Transverse colon (tissue), 4 donors: Measurements from ENCODE around the gene PLCB2. TPM values are rescaled to one million over a fixed set of nuclear protein-coding genes. Genes with fewer than 3 reads are reported as not detected.

Experiments used
- DNase-seq: peaks from one replicate; pipeline ENCODE4 v3.0.0-alpha.2; 2019
- H3K27ac ChIP-seq, 4 donors: fragments of 200-600 bp; sonication (generic); 2 replicates each; pipeline ENCODE4 v1.5.1; 2016 to 2018; ENCODE audit warnings: inconsistent platforms in 4 of 4
- H3K27me3 ChIP-seq: fragments of 200-600 bp; sonication (generic); 2 replicates; pipeline ENCODE4 v1.5.1; 2017; ENCODE audit warnings: inconsistent platforms
- H3K36me3 ChIP-seq, 4 donors: fragments of 200-600 bp; sonication (generic); 2 replicates each; pipeline ENCODE4 v1.5.1; 2017 to 2019; ENCODE audit warnings: inconsistent platforms in 4 of 4
- H3K4me1 ChIP-seq, 4 donors: fragments of 200-600 bp; sonication (generic); 2 replicates each; pipeline ENCODE4 v1.5.1; 2017 to 2020; ENCODE audit warnings: inconsistent platforms in 4 of 4
- H3K4me3 ChIP-seq, 4 donors: fragments of 200-600 bp; sonication (generic); 1 replicate in 1 of 4; 2 replicates in 3 of 4; pipeline versions ENCODE4 v1.5.1 to v1.6.1; 2017 to 2019; ENCODE audit warnings: inconsistent platforms in 4 of 4
- H3K9me3 ChIP-seq, 2 donors: fragments of 200-600 bp; sonication (generic); 2 replicates each; pipeline ENCODE4 v1.5.1; 2017 to 2019; ENCODE audit warnings: inconsistent platforms in 2 of 2
- CTCF ChIP-seq, 5 experiments: fragments of 200-600 bp in 3 of 5; fragments of 450-650 bp in 2 of 5; sonication (generic) in 3 of 5; IDR thresholded peaks; 1 replicate in 2 of 5; 2 replicates in 3 of 5; pipeline ENCODE4 v1.5.1; 2016 to 2017; ENCODE audit warnings: antibody characterized with exemption in 5 of 5, inconsistent platforms in 3 of 5, mild to moderate bottlenecking in 2 of 5, moderate library complexity in 1 of 5
- EP300 ChIP-seq: sonication (generic); formaldehyde crosslinking; IDR thresholded peaks from one replicate; pipeline ENCODE4 v1.6.1; 2017; ENCODE audit warnings: antibody characterized with exemption, low read depth
- POLR2A ChIP-seq: fragments of 450-650 bp; IDR thresholded peaks from one replicate; pipeline ENCODE4 v1.6.1; 2016; ENCODE audit warnings: antibody characterized with exemption, mild to moderate bottlenecking, moderate library complexity
- POLR2AphosphoS5 ChIP-seq, 3 donors: sonication (generic); formaldehyde crosslinking; IDR thresholded peaks; one replicate each; pipeline ENCODE4 v1.6.1; 2016; ENCODE audit warnings: antibody characterized with exemption in 3 of 3
- WGBS, 2 donors: methylation state at CpG; one replicate each; pipeline ENCODE4 v1.1.5; 2018; ENCODE audit warnings: low coverage in 1 of 2; 5-methylcytosine and 5-hydroxymethylcytosine counted together
- in situ Hi-C, 4 donors: fragments of 200-750 bp; cut with MboI; loops; one replicate each; pipeline versions ENCODE4 v1.15.0 to v1.15.1; 2017; ENCODE audit warnings: low sequenced_read_pairs in 3 of 4, low pct_ligation_motif_present in 1 of 4, low pct_unique_long_range_greater_than_20kb in 1 of 4
- intact Hi-C: fragments of 100-400 bp; cut with DNase I; formaldehyde crosslinking; loops from one replicate; pipeline ENCODE4 v1.15.1; 2023; ENCODE audit warnings: low total_unique reads
- total RNA-seq, 4 donors: library from RNA; depleted of rRNA; stranded (reverse); fragments of >200 nt; gene quantifications; one replicate each; pipeline ENCODE4 v1.1.0, GENCODE V29; 2016

Gene PLCB2
- total RNA-seq, 4 donors from 2014 or later = 5.5 to 143 (median 12.0) TPM

DNA sequence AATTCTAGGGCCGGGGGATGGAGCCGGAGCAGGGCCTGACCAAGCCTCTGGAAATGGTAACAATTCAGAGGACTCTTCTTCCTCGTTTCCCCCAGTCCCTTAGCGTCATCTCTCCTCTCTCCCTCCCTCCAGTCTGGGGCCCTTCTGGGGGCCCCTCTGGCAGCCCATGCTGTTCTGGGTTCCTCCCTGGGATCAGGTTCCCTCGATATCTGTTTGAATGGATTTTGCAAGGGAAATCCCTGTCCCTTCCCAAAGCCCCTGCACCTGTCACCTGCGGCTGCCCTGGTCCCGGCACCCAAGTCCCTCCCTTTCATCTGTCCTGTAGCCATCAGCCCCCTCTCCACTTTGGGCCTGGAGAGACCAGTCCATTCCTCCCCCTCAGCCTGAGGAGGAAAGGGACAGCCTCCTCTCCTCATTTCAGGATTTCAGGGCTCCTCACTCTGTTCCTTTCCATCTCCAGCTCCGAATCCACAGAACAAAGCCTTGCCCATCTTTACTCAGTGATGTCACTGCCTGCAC is 1.7 kb upstream of the PLCB2 start:
- TF ChIP-seq EP300 (no peak), POLR2AphosphoS5 (IDR thresholded peaks at IDR 0.05) (no peak), POLR2A (no peak), CTCF (IDR thresholded peaks at IDR 0.05) (no peak)
- in situ Hi-C loops (loop anchor here in 1 of 4 donors (25.0 kb wide), 1 partner anchor 103 kb away; the partner anchor contains the start of gene IVD), intact Hi-C loops (no loop called here)
- Histone ChIP-seq H3K4me3 (no peak overlapping the region), H3K27me3 (no peaks in the 10 kb centered on the region), H3K4me1 (peaks cover 0 to 36% (median 8%) of the 10 kb centered on the region in 4 donors), H3K9me3 (no peaks in the 10 kb centered on the region), H3K36me3 (no peaks in the 10 kb centered on the region), H3K27ac (peak overlapping the region in 1 of 4 donors; percentile 84)
- DNase-seq = no peak
- WGBS, 2 donors = 77 to 88% methylated on average over 4 to 8 of the region's 8 CpGs

- H3K27ac ChIP-seq = peak overlapping the region; percentile 65 to 84 (median 80)
- intact Hi-C loops (no loop called here), in situ Hi-C loops (loop anchor here in 1 of 4 donors (25.0 kb wide), 1 partner anchor 105 kb away; the partner anchor contains the start of gene IVD)
Measured at GRCh38 chr15:40306908-40307307, 827 bp downstream of the PLCB2 start.

DNA sequence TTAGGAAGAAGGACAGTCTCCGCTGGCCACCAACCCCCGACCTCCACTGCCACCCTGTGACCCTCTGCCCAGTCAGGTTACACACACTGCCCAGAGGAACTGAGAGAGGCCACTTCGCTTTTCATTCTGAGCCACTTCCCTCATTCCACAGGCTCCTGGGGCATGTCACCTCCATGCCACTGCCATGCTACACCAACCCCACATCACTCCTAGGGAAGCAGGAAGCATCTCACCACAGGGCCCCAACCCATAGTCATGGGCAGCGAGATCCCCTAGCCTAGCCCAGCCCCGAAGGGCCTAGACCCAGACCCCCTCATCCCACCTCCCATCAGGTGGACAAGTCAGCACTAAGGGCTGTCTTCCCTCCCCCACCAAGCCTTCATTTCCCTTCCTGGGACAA is 1.4 kb downstream of the PLCB2 start:
- WGBS, 2 donors = 74% methylated on average over 5 of the region's 5 CpGs; no CpG with 5 or more reads in 1 of the 2 donors
- Histone ChIP-seq H3K4me3 (peak overlapping the region in 2 of 4 donors; percentile 7 to 44), H3K4me1 (peaks cover 0 to 24% (median 0%) of the 10 kb centered on the region in 4 donors), H3K9me3 (no peaks in the 10 kb centered on the region), H3K27ac (peak overlapping the region in 2 of 4 donors; percentile 65 to 83), H3K27me3 (no peaks in the 10 kb centered on the region), H3K36me3 (no peaks in the 10 kb centered on the region)
- intact Hi-C loops = no loop called here
- TF ChIP-seq POLR2AphosphoS5 (IDR thresholded peaks at IDR 0.05) = no peak
- no peak for TF ChIP-seq EP300
- no peak for TF ChIP-seq CTCF (IDR thresholded peaks at IDR 0.05)
- TF ChIP-seq POLR2A = no peak
- in situ Hi-C loops = loop anchor here in 1 of 4 donors (25.0 kb wide), 1 partner anchor 106 kb away; the partner anchor contains the start of gene IVD
- no peak for DNase-seq

More at GRCh38 chr15:40306908-40307307, 827 bp downstream of the PLCB2 start:
- no peak for TF ChIP-seq POLR2AphosphoS5 (IDR thresholded peaks at IDR 0.05)
- TF ChIP-seq CTCF (IDR thresholded peaks at IDR 0.05) = no peak
- TF ChIP-seq EP300 = no peak
- TF ChIP-seq POLR2A = no peak
- H3K36me3 ChIP-seq = no peaks in the 10 kb centered on the region
- WGBS, 2 donors = 66% methylated on average over 7 of the region's 7 CpGs; no CpG with 5 or more reads in 1 of the 2 donors
- H3K4me1 ChIP-seq = peaks cover 0 to 24% (median 0%) of the 10 kb centered on the region in 4 donors
- H3K9me3 ChIP-seq = no peaks in the 10 kb centered on the region
- DNase-seq = no peak
- H3K27me3 ChIP-seq = no peaks in the 10 kb centered on the region
- H3K4me3 ChIP-seq = peak overlapping the region in 2 of 4 donors; percentile 7 to 44

GRCh38 chr15:40305281-40305680 is 2.5 kb downstream of the PLCB2 start:
- H3K27me3 ChIP-seq = no peaks in the 10 kb centered on the region
- TF ChIP-seq POLR2AphosphoS5 (IDR thresholded peaks at IDR 0.05) (no peak), EP300 (no peak), CTCF (IDR thresholded peaks at IDR 0.05) (no peak), POLR2A (no peak)
- no peak overlapping the region for H3K27ac ChIP-seq
- H3K4me1 ChIP-seq = peaks cover 0 to 24% (median 0%) of the 10 kb centered on the region in 4 donors
- no peak for DNase-seq
- H3K9me3 ChIP-seq = no peaks in the 10 kb centered on the region
- in situ Hi-C loops (loop anchor here in 1 of 4 donors (25.0 kb wide), 1 partner anchor 107 kb away; the partner anchor contains the start of gene IVD), intact Hi-C loops (no loop called here)
- H3K4me3 ChIP-seq = no peak overlapping the region
- H3K36me3 ChIP-seq = no peaks in the 10 kb centered on the region
- WGBS, 2 donors = 87 to 100% methylated on average over 1 to 4 of the region's 4 CpGs
